Lower leg skin (tissue), 4 donors: Measurements from ENCODE around the gene DUSP6. TPM values are rescaled to one million over a fixed set of nuclear protein-coding genes. Genes with fewer than 3 reads are reported as not detected.
A peak's percentile ranks its signal among the peaks of the same experiment; 100 is the strongest.

ENCODE experiments used
- DNase-seq, 2 donors: peaks; one replicate each; pipeline ENCODE4 v3.0.0-alpha.2; 2019; ENCODE audit warnings: low spot score in 2 of 2
- H3K4me3 ChIP-seq: fragments of 200-600 bp; sonication (generic); 2 replicates; pipeline ENCODE4 v1.5.1; 2017; ENCODE audit warnings: mild to moderate bottlenecking, low read depth; ENCODE audit not compliant: poor library complexity, severe bottlenecking
- CTCF ChIP-seq, 3 donors: fragments of 450-650 bp; IDR thresholded peaks; one replicate each; pipeline ENCODE4 v1.5.1; 2016; ENCODE audit warnings: antibody characterized with exemption in 3 of 3, mild to moderate bottlenecking in 3 of 3, moderate library complexity in 2 of 3
- POLR2A ChIP-seq, 2 donors: fragments of 450-650 bp; IDR thresholded peaks; one replicate each; pipeline ENCODE4 v1.6.1; 2016 to 2017; ENCODE audit warnings: antibody characterized with exemption in 2 of 2, mild to moderate bottlenecking in 1 of 2, moderate library complexity in 1 of 2
- WGBS, 2 donors: methylation state at CpG; one replicate each; pipeline ENCODE4 v1.1.5; 2018; 5-methylcytosine and 5-hydroxymethylcytosine counted together
- intact Hi-C: fragments of 100-400 bp; cut with DNase I; formaldehyde crosslinking; loops from one replicate; pipeline ENCODE4 v1.15.0; 2023; ENCODE audit warnings: low total_unique reads
- total RNA-seq, 4 donors: library from RNA; depleted of rRNA; stranded (reverse); fragments of >200 nt; gene quantifications; one replicate each; pipeline ENCODE4 v1.1.0, GENCODE V29; 2016

Gene DUSP6
- total RNA-seq, 4 donors from 2014 or later: 29.6 to 57.5 (median 41.9) TPM

- no peak for DNase-seq
- intact Hi-C loops: no loop called here
- 53 to 72% methylated on average over 10 of the region's 10 CpGs for WGBS, 2 donors
- no peak overlapping the region for H3K4me3 ChIP-seq
- TF ChIP-seq POLR2A (IDR thresholded peaks at IDR 0.05) (no peak), CTCF (IDR thresholded peaks at IDR 0.05) (no peak)
Observed at GRCh38 chr12:89348894-89349699, 3.2 kb downstream of the DUSP6 start.

- intact Hi-C loops: no loop called here
- 79 to 88% methylated on average over 3 of the region's 3 CpGs for WGBS, 2 donors
- H3K4me3 ChIP-seq: no peak overlapping the region
Observed at GRCh38 chr12:89347325-89347829, 4.9 kb downstream of the DUSP6 start.

GRCh38 chr12:89346741-89347324, 5.5 kb downstream of the DUSP6 start:
- WGBS, 2 donors: 43 to 51% methylated on average over 8 of the region's 8 CpGs
- H3K4me3 ChIP-seq: no peak overlapping the region
- intact Hi-C loops: no loop called here
- TF ChIP-seq CTCF (IDR thresholded peaks at IDR 0.05): no peak
- no peak for DNase-seq

More at GRCh38 chr12:89347325-89347829, 4.9 kb downstream of the DUSP6 start:
- TF ChIP-seq CTCF (IDR thresholded peaks at IDR 0.05) (no peak), POLR2A (IDR thresholded peaks at IDR 0.05) (no peak)
- no peak for DNase-seq

GRCh38 chr12:89345830-89346740, 6.2 kb downstream of the DUSP6 start:
- WGBS, 2 donors: 61 to 74% methylated on average over 10 of the region's 10 CpGs
- no peak overlapping the region for H3K4me3 ChIP-seq
- TF ChIP-seq CTCF (IDR thresholded peaks at IDR 0.05) (no peak), POLR2A (IDR thresholded peaks at IDR 0.05) (no peak)
- intact Hi-C loops: no loop called here
- peak; percentile 69 to 85 for DNase-seq

- 84 to 87% methylated on average over 3 of the region's 3 CpGs for WGBS, 2 donors
- no peak for TF ChIP-seq POLR2A (IDR thresholded peaks at IDR 0.05)
- TF ChIP-seq CTCF (IDR thresholded peaks at IDR 0.05): no peak
- intact Hi-C loops: no loop called here
- no peak for DNase-seq
- H3K4me3 ChIP-seq: no peak overlapping the region
Observed at GRCh38 chr12:89345376-89345775, 6.9 kb downstream of the DUSP6 start.
